HFF-Myc (cell line): Measurements from ENCODE around the gene PLEKHG5.
"Not testable (repeated sequence)": the region's sequence is repeated elsewhere in the genome, so short reads cannot be mapped to it uniquely, and the experiment has no call there.

ENCODE experiments used
- DNase-seq: peaks from one replicate; pipeline ENCODE4 v3.0.0-alpha.2; 2011; ENCODE audit warnings: low read depth; ENCODE audit errors: extremely low read depth
- H3K4me3 ChIP-seq: replicated peaks from 2 replicates; pipeline ENCODE4 v1.5.1; 2011; ENCODE audit warnings: low read depth, mild to moderate bottlenecking, control low read depth, low read length
- TF ChIP-seq, protein P1 (sequence below): IDR thresholded peaks from 2 replicates; pipeline ENCODE4 v1.5.1; 2012; ENCODE audit warnings: mild to moderate bottlenecking, low read depth, low read length, control low read depth; ENCODE audit errors: missing control alignments

Gene PLEKHG5

DNA sequence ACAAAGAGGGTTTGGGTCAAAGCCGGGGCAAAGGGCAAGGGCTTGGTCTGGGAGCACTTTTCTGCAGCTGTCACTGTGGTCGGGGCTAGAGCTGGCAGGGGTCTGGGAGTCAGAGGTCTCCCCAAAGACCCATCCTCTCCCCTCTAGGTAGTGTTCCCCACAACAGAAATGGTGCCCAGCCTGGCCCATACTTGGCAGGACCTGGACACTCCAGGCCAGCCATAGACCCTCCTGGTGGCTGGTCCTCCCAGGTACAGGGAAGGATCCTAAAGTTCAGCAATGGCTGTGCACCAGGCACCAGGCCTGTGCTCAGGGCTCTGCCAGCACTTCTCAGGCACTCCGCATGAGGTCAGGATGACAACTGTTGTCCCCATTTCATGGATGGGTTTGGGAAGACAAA, 55.9 kb downstream of the PLEKHG5 start:
- no peak for DNase-seq
- TF ChIP-seq, protein P1, sequence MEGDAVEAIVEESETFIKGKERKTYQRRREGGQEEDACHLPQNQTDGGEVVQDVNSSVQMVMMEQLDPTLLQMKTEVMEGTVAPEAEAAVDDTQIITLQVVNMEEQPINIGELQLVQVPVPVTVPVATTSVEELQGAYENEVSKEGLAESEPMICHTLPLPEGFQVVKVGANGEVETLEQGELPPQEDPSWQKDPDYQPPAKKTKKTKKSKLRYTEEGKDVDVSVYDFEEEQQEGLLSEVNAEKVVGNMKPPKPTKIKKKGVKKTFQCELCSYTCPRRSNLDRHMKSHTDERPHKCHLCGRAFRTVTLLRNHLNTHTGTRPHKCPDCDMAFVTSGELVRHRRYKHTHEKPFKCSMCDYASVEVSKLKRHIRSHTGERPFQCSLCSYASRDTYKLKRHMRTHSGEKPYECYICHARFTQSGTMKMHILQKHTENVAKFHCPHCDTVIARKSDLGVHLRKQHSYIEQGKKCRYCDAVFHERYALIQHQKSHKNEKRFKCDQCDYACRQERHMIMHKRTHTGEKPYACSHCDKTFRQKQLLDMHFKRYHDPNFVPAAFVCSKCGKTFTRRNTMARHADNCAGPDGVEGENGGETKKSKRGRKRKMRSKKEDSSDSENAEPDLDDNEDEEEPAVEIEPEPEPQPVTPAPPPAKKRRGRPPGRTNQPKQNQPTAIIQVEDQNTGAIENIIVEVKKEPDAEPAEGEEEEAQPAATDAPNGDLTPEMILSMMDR, result no peak
- no peak overlapping the region for H3K4me3 ChIP-seq

DNA sequence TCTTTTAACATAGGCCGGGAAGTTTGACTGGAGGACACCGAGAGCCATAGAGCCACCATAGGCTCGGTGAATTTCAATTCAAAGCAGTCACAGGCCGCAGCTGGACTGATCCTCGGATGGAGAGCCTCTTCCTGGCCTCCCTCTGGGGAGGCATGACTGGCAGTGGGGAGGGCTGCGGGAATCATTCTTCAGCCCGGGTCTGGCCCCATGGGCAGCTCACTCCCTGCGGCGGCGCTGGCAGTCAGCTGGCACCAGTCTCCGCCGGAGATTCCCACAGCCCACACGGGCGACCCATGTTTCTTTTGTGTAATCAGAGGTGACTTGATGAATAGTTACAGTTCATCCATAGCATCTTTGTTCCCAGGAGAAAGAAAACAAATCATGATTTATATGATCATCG, 56.3 kb downstream of the PLEKHG5 start:
- TF ChIP-seq, protein P1, result no peak
- DNase-seq, result no peak

DNA sequence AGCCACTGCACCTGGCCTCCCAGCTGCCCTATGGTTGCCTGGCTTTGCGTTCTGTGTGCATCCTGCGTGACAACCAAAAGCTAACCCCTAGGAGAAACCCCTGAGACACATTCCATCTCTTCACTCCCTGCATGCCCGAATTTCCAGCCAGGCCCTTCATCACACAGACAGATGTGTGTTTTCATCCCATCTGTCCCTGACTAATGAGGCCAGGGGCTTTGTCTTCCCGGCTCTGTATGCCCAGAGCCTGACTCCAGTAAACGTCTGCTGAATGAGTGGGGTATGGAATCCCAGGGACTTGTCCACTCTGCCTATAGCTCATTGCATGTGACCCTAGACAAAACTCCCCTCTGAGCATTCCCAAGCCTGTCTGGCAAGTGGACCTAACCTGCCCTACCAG, 57.3 kb downstream of the PLEKHG5 start:
- DNase-seq, result no peak
- no peak overlapping the region for H3K4me3 ChIP-seq
- TF ChIP-seq, protein P1, result no peak

More for the DNA sequence above, 56.3 kb downstream of the PLEKHG5 start:
- H3K4me3 ChIP-seq, result no peak overlapping the region

DNA sequence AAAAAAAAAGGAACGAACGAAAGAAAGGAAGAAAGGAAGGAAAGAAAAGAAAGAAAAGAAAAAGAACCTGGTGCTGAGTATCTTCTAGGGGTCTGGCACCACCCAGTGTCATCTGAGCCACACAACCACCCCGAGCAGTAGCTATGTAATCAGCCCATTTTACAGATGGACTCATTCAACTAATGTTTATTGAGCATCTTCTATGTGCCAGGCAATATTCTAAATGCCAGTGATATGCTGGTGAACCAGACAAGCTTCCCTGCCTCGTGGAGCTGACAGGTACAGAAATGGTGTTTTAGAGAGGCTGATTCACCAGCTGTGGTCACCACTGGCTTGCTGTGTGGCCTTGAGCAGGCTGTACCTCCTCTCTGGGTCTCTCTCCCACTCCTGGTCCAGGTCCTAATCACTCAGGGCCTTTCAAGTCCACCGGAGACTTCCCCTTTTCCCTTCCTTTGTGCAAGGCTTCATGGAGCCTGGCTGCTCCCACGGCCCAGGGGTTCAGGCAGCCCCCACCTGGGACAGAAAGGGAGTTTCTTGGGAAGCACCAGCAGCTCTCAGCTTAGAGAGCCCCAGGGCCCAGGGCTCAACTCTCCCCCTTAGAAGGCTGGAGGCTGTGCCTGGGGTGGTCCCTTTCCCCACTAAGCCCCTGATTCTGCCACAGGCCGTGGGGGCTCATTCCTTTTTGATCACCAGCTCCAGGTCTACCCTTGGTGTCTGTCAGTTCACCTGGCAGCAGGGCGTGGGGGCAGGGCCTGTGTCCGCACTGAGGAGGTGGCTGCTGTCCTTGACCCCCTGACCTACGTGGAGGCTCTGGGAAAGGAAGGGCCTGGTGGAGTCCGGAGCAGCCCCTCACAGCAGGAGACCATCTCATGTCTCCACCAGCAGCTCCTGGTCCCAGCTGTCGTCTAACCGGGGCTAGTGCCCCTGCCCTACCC, 59.6 kb downstream of the PLEKHG5 start:
- H3K4me3 ChIP-seq, DNase-seq: not testable (repeated sequence)

DNA sequence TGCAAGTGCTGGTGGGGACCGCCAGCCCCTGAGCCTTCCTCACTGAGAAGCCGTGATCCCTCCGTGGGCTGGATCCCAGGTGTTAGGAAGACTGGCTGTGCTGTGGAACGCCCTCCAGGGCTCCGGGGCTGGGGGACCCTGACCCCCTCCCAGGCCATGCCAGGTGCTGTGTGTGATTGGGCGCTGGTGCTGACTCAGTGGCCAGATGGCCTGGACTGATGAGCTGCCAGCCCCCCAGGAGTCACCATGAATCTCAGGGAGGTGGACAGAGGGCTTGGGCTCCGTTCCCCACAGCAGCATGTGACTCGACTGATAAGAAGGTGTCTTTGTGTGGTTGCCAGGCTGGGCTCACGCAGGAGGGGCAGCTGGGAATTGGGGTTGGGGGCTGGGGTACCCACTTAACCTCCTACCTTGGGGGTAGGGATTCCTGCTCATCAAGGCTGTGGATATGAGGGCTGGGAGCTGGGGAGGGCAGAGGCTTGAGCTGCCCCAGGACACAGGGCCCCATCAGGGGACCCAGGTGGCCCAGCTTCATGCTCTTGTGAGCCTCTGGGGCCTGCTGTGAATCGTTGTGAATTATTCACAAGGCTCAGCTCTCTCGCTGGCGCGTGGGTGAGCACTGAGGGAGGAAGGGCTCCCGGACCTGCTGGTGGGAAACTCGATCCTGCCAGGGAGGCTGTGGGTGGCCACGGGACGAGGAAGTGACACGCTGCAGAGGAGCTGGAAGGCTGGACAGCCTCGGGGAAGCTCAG, 61.6 kb downstream of the PLEKHG5 start:
- not testable (repeated sequence) for DNase-seq, H3K4me3 ChIP-seq

DNA sequence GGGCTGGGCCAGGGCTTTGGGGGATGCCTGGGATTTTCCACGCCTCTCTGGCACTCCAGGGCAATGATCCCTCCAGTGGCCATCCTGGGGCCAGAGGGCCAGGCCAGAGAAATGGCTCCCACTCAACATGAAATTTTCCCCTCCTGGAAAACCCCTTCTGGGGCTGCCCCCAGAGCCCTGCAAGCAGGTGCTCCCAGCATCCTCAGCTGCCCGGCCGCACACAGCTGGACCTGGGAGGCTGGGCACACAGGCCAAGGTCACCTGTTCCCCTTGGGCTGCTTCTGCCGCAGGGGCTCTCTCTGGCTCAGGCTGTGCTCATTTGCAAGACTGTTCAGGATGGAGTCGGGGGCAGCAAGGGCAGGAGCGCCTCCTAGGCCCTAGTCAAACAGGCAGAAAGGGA, 63.0 kb downstream of the PLEKHG5 start:
- DNase-seq, H3K4me3 ChIP-seq: not testable (repeated sequence)

DNA sequence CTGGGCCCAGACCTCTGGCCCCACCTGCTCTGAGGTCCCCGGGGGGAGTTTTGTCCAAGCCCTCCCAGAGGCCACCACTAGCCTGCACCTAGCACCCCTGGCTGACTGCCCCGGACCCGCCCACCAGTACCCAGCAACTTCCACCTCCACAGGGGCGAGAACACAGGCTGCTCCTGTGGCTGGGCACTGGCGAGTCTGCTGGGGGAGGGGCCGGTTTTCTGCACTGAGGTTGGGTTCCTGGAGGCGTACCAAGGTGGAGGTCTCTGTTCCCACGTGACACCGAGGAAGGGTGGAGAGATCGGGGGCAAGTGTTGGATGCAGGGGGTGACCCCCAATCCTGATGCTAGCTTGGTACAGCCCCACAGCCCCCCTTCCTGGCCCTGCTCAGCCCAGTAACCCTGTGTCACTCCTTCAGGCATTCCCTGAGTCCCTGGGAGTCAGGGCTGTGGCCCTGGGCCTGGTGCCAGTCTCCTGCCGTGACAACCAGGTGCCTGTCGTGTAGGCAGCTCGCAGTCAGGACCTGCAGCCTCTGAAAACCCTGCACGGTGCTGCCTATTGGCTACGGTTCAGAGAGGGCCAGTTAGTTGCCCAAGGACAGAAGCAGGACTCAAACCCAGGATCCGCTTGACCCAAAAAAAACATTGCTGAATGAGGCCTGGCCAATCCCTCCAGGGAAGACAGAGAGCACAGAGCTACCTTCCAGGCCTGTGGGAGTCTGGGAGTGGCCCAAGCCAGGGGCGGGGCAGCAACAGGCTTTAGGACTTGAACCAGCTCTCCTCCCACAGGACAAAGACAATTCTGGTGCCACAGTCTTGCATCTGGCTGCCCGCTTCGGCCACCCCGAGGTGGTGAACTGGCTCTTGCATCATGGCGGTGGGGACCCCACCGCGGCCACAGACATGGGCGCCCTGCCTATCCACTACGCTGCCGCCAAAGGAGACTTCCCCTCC, 63.8 kb downstream of the PLEKHG5 start:
- H3K4me3 ChIP-seq, result no peak overlapping the region
- TF ChIP-seq, protein P1, result no peak
- no peak for DNase-seq

DNA sequence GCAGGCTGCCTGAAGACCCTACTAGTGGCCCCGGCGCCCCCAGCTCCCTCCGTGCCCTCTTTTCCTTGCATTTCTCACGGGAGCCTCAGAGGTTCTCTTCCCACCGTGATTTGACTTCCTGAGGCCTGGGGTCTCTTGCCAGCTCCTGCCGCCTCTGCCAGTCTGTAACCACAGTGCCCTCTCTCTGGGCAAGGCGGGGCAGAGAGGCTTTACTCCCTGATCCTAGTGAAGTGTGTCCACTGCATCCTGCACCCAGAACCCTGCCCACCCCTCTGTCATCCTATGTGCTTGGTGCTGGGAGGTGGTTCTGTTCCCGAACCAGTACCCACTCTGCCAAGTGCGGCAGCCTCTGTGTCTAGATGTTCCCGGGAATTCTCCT, 64.5 kb downstream of the PLEKHG5 start:
- H3K4me3 ChIP-seq, result no peak overlapping the region
- TF ChIP-seq, protein P1, result no peak
- DNase-seq, result no peak
